ENCODE data around the gene AP2B1.
"Not testable (repeated sequence)": the region's sequence is repeated elsewhere in the genome, so short reads cannot be mapped to it uniquely, and the experiment has no call there.

AP2B1 gene

GRCh38 chr17:35587074-35587961, at the start of gene AP2B1:
Gene AP2B1 (plus strand): TSS chr17:35587322. CDS start chr17:35594031, 6,709 bp downstream.
- in situ Hi-C loops (cut with MboI; ENCODE audit: low sequenced_read_pairs) = no loop called here

- in situ Hi-C loops (cut with MboI; ENCODE audit: low sequenced_read_pairs) = no loop called here
Measured at GRCh38 chr17:35537601-35538141, 49.5 kb upstream of the AP2B1 start, which contains the start of gene SLFN12L. Gene SLFN12L (minus strand): TSS chr17:35537678. CDS start chr17:35522364, 15,314 bp downstream.

GRCh38 chr17:35539659-35540026, 47.5 kb upstream of the AP2B1 start:
- in situ Hi-C loops (cut with MboI; ENCODE audit: low sequenced_read_pairs) = no loop called here

- in situ Hi-C loops (cut with MboI; ENCODE audit: low sequenced_read_pairs) = no loop called here
Measured at GRCh38 chr17:35540589-35541404, 46.3 kb upstream of the AP2B1 start.

GRCh38 chr17:35541434-35541833, 45.7 kb upstream of the AP2B1 start:
- in situ Hi-C loops (cut with MboI; ENCODE audit: low sequenced_read_pairs) = no loop called here

GRCh38 chr17:35542990-35543389, 44.1 kb upstream of the AP2B1 start:
- in situ Hi-C loops (cut with MboI; ENCODE audit: low sequenced_read_pairs) = no loop called here

GRCh38 chr17:35543856-35544255, 43.3 kb upstream of the AP2B1 start:
- in situ Hi-C loops (cut with MboI; ENCODE audit: low sequenced_read_pairs) = no loop called here

GRCh38 chr17:35545150-35545549, 42.0 kb upstream of the AP2B1 start:
- in situ Hi-C loops (cut with MboI; ENCODE audit: low sequenced_read_pairs) = no loop called here

- in situ Hi-C loops (cut with MboI; ENCODE audit: low sequenced_read_pairs) = no loop called here
Measured at GRCh38 chr17:35546487-35546886, 40.6 kb upstream of the AP2B1 start.

- in situ Hi-C loops (cut with MboI; ENCODE audit: low sequenced_read_pairs) = no loop called here
Measured at GRCh38 chr17:35548208-35548810, 38.8 kb upstream of the AP2B1 start.

GRCh38 chr17:35548978-35549377, 38.1 kb upstream of the AP2B1 start:
- in situ Hi-C loops (cut with MboI; ENCODE audit: low sequenced_read_pairs) = no loop called here

GRCh38 chr17:35553310-35553709, 33.8 kb upstream of the AP2B1 start:
- in situ Hi-C loops (cut with MboI; ENCODE audit: low sequenced_read_pairs) = no loop called here

GRCh38 chr17:35554668-35555067, 32.5 kb upstream of the AP2B1 start:
- in situ Hi-C loops (cut with MboI; ENCODE audit: low sequenced_read_pairs) = no loop called here

- in situ Hi-C loops (cut with MboI; ENCODE audit: low sequenced_read_pairs) = no loop called here
Measured at GRCh38 chr17:35555691-35556090, 31.4 kb upstream of the AP2B1 start.

- in situ Hi-C loops (cut with MboI; ENCODE audit: low sequenced_read_pairs) = no loop called here
Measured at GRCh38 chr17:35557353-35557752, 29.8 kb upstream of the AP2B1 start.

- in situ Hi-C loops (cut with MboI; ENCODE audit: low sequenced_read_pairs) = no loop called here
Measured at GRCh38 chr17:35559495-35560210, 27.5 kb upstream of the AP2B1 start.

GRCh38 chr17:35560703-35561102, 26.4 kb upstream of the AP2B1 start, which contains the start of gene SLFN14:
Gene SLFN14 (minus strand): TSS chr17:35560819. CDS start chr17:35558062, 2,757 bp downstream.
- in situ Hi-C loops (cut with MboI; ENCODE audit: low sequenced_read_pairs) = no loop called here

- in situ Hi-C loops (cut with MboI; ENCODE audit: low sequenced_read_pairs) = not testable (repeated sequence)
Measured at GRCh38 chr17:35563181-35563580, 23.9 kb upstream of the AP2B1 start.

GRCh38 chr17:35566968-35567367, 20.2 kb upstream of the AP2B1 start:
- in situ Hi-C loops (cut with MboI; ENCODE audit: low sequenced_read_pairs) = no loop called here

- in situ Hi-C loops (cut with MboI; ENCODE audit: low sequenced_read_pairs) = no loop called here
Measured at GRCh38 chr17:35568561-35568960, 18.6 kb upstream of the AP2B1 start.

Measured in hTERT RPE-1 (cell line).